CD4-positive, alpha-beta T cell treated with Interleukin-1 beta for 1 hour (primary cell): ENCODE measurements around the gene TMEM244.
"Not testable (repeated sequence)": the region's sequence is repeated elsewhere in the genome, so short reads cannot be mapped to it uniquely, and the experiment has no call there.

Experiments
- DNase-seq, 2 donors: peaks; one replicate each; pipeline ENCODE4 v3.0.0-alpha.2; 2020 to 2022

TMEM244 gene, protein sequence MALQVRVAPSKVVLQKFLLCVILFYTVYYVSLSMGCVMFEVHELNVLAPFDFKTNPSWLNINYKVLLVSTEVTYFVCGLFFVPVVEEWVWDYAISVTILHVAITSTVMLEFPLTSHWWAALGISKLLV

DNA sequence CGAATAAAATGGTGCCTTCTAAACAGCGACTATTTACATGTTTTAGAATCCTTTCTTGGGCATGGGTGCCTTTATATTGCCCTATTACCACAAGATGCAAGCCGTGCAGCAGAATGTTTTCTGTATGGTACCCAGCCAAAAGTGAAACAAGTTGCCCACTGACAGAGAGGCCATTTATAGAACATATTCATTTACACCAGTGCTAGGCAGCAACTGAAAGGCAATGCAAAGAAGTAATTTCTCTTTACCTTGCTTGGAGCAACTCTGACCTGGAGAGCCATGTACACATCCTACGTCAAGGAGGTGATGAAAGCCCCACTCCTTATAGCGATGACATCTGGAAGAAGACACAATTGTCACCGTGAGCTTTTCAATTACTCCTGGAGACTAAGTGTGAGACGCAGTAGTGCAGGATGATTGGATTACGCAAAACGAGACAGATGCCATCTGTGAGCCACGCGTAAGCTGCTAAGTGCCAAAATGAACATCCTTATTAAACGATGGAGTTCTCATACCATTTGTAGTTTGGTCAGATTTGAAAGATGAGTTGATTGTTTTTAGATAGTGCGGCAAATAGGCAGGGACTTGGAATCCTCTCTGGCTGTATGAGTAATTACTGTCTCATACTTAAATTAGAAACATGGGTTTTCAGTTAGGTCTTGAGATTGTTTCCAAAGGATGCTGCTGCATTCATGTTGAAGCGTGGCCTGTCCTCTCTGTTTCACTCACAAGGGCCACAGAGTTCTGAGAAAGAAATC lies at the start of gene TMEM244:
TMEM244 (minus strand) TSS at position 408 of the 758 bp plus-strand sequence; CDS start at position 281, 127 bp downstream.
- DNase-seq = peak in 1 of 2 donors; percentile 45

DNA sequence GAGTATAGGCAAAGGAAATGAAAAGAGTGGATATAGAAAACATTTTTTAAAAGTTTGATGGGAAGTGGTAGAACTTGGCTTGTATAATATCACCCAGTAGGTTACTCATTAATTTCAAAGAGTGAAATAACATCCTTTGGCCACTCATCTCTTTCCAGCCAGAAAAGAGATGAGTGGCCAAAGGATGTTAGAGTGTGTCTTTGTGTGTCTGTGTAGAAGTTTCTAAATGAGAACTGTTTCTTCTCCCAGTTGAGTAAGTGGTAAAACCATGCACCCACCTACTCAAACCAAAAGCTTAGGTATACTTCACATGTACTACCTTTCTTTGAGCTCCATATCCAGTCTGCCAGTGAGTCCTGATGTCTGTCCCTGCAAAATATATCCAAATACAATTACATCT lies 47.7 kb upstream of the TMEM244 start:
- no peak for DNase-seq

DNA sequence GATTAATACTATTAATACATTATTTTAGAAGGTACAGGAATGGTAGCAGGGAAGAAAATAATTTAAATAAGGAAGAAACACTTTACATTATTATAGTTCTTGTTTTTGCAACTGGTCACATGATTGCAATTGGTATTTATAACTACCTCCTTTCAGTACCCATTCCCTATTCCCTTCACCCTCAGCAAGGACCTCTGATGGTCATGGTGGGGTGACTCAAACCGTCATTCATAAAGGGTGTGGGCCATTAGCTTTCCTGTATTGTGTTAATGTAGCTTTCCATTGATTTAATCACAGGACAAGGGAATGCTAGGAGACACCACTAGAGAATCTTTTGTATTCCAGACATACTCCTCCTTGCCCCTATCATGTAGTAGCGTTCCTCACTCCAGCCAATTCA lies 47.2 kb upstream of the TMEM244 start:
- DNase-seq = no peak

DNA sequence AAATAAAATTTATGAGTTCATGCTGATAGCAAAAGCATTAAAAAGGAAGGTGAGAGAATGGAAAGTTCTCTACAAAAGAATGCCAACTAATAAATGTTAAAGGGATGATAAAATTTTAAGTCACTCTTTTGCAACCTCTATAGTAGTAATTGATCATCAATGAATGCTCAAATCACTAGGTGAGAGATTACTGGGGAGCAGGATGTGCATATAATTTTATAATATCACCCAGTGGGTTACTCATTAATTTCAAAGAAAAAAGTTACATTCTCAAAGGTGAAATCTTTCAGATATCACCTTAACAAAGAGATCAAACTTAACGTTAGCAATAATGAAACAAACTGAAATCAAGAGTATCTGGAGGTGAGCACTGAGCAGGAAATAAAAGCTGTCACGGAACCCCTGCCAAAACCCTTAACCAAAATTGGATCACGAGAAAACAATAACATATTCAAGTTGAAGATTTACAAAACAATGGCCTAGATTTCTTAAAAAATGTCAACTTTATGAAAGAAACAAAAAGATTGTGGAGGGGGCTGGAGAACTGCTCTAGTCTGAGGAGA lies 45.5 kb upstream of the TMEM244 start:
- DNase-seq = no peak

DNA sequence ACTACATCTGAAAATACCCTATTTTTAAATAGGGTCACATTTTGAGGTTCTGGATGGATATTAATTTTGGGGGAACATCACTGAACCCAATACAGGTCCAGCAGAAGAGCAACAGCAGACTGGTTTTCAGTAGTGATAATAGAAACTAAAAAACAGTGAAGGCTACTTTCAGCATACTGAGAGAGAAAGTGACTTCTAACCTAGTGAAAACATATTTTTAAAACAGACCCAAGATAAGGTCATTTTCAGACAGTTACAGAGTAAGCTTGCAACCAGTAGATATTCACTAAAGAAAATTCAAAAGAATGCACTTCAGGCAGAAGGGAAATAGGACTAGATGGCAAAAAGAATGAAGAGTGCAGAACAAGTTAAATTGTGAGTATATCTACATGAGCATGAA lies 42.0 kb upstream of the TMEM244 start:
- no peak for DNase-seq

DNA sequence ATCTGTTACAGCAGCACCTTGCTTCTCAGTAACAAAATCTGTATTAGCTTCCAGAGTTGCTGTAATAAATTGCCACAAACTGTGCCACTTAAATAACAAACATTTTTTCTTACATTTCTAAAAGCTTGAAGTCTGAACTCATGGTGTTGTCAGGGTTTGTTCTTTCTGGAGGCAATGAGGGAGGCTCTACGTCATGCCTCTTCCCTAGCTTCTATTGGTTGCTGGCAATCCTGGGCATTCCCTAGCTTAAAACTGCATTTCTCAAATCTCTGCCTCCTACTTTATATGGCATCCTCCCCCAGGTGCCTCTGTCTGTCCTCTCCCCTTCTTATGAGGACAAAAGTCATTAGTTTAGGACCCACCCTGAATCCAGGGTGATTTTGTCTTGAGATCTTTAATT lies 41.6 kb upstream of the TMEM244 start:
- no peak for DNase-seq

DNA sequence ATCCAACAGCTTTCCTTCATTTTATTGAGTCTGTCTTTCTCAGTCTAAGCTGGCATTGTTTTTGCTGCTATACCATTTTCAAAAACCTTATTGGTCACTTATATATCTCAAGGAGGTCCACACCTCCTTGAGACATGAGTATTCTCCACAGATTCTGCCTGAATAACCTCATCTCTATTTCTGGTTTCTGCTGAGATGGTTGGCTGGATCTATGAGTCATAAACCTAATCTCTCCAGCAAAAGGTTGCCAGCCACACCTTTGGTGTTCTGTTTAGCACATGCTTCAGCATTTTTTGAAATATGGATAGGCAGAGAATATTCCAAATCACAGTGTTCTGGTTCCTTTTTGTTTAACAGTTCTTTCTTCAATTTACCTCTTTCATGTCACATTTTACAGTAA lies 40.8 kb upstream of the TMEM244 start:
- no peak for DNase-seq

DNA sequence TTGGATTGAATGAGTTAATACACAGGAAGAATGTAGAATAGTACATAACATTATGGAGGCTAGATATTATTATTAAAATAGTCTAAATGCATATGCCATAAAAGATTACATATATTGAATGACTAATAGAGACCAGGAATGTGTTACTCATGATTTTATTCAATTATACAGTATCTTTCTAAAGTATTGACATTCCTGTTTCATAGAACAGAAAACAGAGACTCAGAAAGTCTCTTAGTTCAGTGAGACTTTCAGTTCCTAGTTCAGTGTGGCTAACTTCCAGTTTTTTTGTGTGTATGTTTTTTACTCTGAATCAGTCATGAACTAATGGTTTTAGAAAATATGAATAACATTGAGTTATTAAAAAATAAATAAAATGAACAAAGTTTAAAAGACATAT lies 34.6 kb upstream of the TMEM244 start:
- no peak for DNase-seq

DNA sequence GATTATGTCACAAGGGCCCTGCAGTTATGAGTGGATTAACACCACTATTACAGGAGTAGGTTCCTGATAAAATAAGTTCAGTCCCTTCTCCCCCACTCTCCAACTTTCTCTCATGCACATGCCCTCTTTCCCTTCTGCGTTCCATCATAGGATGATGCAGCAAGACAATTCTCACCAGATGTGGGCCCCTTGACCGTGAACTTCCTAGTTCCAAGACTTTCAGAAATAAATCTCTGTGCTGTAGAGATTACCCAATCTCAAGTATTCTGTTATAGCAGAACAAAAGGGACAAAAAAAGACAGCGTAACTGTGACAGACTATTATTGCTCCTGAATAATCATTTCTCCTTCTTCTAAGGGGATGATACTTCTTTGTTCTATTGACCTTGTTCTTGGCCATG lies 33.8 kb upstream of the TMEM244 start:
- DNase-seq = no peak

DNA sequence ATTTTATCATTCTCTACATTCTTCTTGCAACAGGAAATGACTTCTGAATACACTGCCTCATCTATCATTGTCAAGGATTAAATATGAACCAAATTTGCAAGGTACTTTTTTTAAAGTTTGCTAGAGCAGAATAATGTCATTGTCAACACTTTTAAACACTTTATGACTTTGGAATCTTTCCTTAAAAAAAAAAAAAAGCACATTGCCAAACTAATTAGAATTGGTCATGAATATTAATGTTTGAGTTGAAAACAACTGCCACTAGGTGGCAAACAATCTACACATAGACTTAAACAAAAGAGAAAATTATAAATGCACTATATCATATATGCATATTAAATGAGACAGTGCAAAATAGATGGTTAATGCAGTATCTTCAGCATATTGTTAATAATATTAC lies 32.5 kb upstream of the TMEM244 start:
- peak in 1 of 2 donors; percentile 38 for DNase-seq

DNA sequence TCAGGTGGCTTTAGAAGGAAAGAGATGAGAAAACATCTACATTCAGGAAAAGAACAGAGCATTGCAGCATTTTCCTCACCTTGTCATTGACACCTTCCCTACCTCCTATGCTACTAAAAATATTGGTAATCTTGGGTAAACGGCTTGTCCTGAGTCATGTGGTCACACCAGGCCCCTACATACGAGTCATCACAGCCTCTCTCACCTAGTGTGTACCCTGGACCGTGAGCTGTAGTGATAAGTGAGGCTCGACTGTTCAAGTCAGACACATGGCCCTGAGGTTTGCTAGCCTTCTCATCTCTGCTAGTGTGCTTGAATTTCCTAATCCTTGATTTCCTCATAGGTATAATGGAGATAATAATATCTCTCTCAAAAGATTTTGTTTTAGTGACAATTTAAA lies 29.6 kb upstream of the TMEM244 start:
- DNase-seq = no peak

DNA sequence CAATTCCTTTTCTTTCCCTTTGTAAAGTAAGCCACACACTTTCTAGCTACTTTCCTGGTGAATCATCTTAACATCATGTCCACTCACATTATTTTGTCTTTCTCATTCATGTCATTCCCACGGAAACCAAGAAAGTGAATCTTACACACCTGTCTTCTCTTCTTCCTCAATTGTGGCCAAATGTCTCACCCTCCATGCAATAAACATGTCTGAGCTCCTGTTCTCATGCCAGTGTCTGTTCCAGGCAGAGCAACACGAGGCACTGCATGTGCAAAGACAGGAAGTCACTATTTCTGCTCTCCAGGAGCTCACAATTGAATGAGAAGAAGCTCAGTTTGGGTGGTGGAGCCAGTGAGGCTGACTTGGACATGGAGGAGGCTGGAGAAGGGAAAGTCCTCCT lies 29.0 kb upstream of the TMEM244 start:
- no peak for DNase-seq

DNA sequence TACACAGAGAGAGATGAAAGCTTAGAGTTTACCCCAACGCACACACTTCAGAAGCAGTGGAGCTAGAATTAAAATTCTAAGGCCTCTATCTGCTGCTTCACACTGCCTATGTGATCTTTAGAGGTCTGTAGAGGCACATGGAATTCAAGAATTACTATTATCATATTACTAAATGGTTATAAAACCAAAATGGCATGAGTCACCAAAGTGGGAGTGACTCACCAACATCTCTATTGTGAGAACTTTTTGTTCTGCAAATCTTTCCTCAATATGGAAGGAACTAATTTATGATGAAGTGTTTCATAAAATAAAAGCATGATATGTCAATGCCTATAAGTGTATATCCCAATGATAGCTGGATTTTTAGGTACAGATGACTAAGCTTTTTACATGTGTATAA lies 28.5 kb upstream of the TMEM244 start:
- no peak for DNase-seq

DNA sequence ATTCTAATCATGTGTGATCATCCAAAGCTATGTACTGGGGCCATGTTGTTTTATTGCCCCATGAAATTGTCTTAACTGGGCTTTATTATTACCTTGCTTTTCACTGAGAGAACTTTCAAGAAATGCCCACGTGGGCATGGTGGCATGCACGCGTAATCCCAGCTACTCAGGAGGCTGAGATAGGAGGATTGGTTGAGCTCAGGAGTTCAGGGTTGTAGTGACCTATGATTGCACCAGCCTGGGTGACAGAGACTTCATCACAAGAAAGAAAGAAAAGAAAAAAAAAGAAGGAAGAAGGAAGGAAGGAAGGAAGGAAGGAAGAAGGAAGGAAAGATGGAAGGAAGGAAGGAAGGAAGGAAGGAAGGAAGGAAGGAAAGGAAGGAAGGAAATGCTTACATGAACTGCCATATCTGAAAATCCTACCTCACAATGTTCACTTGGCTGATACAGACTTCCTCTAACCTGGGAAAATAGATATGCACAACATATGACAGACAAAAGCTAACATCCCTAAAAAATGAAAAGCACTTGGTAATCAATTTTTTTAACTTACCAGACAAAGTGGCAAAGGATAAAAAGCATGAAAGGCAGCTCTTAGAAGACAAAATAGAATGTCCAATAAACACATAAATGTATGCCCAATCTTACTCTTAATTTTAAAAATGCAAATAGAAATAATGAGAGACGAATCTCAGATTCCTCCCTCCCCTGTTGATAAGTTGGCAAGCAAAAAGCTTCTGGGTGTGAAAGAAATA lies 25.5 kb upstream of the TMEM244 start:
- no peak for DNase-seq

DNA sequence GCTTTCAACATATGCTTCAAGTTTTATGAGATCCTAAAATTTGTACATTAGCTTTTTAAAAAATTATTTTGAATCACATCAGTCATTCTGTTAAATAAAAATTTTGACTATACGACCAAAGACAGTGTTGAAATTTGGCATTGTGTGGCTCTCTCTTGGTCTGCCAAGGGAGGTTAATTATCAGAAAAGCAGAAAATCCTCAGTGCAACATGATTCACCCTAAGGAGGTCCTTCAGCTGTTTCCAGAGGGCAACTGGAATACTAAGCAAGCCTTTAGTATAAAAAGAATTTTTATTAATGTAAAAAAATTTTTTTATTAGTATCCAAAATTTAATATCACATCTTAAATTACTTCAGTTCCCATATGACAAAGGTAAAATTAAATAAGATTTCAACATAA lies 23.1 kb upstream of the TMEM244 start:
- no peak for DNase-seq

DNA sequence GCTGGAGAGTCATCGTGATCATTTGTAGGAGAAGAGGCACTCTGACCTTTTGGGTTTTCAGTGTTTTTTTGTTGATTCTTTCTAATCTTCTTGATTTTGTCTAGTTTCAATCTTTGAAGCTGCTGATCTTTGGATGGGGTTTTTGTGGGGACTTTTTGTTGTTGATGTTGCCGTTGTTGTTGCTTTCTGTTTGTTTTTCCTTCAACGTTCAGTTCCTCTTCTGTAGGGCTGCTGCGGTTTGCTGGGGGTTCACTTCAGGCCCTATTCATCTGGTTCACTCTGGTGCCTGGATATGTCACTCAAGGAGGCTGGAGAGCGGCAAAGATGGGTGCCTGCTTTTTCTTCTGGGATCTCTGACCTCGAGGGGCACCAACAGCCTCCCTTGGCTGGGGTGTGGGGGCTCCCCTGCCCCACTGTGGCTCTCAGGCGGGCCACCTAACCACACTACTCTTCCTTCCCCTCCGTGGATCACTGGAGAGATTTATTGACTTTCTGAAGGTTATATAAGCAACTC lies 21.5 kb upstream of the TMEM244 start:
- peak in 1 of 2 donors; percentile 14 for DNase-seq

DNA sequence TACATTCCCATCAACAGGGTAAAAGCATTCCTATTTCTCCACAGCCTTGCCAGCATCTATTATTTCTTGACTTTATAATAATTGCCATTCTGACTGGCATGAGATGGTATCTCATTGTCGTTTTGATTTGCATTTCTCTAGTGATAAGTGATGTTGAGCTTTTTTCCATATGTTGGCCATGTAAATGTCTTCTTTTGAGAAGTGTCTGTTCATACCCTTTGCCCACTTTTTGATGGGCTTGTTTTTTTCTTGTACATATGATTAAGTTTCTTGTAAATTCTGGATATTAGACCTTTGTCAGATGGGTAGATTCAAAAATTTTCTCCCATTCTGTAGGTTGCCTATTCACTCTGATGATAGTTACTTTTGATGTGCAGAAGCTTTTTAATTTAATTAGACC lies 16.8 kb upstream of the TMEM244 start:
- not testable (repeated sequence) for DNase-seq

DNA sequence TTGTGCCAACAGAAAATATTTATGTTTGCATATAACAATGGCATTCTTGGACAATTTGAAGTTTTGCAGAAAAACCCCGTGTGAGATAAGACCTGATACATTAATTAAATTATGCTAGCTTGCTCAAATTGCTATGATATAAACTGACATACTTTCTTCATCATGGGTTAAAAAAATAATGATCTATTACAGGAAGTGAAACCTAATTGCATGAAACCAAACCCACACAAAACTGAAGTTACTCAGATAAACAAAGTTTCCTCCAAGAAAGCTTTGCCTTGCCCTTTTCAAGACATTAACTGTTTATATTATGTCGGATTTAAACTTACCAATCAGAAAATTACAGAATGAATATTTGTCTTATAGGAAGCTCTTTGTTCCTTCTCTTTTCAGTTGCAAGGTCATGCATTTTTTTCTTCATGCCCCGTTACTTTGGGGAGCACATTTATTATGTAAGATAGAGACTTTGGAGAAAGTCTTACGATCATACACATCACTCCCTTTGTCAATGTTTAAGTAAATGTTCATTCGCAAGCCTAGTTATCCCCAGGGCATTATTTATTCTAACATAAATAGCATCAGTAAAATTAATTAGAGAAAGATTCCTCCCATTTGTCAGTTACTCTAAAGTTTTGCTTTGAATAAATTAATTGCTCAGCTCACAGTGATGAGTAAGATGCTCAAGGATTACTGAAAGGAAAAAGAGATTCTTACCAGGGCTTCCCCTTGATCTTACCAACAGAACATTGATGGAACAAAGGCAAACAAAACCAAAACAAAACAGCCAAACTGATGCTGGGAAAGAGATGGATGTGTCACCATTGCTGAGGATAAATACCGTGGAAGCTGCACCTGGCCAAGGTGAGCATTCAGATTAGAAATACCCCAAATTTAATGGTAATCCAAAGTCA lies 14.8 kb upstream of the TMEM244 start:
- peak in 1 of 2 donors; percentile 4 for DNase-seq

DNA sequence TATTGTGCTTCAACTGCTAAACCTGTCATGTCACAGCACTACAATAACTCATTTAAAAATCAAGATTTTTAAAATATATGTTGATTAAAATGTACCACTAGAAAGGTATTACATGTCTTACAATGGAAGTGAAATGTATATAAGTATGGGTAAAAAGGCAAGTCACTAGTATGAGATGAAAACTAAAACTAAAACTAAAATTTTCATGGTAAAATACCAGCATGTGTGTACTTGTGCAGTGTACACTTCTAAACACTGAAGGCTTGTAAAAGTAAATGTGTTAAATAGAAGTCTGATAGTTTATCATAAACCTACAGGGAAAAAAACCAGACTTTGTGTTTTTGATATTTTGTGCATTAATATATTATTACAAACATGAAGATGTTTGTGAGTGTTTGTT lies 13.7 kb upstream of the TMEM244 start:
- DNase-seq = no peak

DNA sequence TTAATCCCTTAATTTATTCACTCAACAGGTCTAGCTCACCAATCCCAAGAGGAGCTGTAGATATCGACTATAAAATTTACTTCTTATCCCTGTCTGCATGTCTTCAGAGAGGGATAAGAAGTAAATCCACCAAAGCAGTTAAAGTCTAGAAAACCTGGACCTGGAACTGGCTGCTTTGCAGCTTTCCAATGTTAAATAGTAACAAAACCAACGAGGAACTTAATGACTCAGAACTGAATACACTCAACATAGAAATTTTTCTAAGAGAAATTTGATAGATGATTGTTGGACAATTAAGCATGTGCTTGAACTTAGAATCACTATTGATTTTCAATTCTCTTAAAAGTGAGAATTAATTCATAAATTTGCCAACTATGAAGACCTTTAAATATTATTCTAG lies 11.5 kb upstream of the TMEM244 start:
- no peak for DNase-seq

DNA sequence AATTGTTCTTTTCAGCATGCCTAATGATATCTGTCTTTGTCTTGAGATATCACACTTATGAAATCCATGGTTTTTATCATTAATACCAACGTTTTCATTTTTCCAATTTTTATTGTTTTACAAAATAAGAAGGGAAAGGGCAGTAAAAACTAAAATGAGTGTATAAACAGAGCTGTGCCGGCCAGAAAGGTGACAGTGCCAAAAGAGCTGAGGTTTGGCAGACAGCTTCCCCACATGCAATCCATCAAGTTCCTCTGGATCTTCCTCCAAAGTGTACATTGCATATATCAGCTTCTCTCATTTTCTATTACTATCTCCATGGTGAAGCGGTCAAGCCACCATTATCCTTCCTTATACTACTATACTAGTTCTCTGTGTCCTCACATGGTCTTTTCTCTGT lies 10.1 kb upstream of the TMEM244 start:
- DNase-seq = no peak

DNA sequence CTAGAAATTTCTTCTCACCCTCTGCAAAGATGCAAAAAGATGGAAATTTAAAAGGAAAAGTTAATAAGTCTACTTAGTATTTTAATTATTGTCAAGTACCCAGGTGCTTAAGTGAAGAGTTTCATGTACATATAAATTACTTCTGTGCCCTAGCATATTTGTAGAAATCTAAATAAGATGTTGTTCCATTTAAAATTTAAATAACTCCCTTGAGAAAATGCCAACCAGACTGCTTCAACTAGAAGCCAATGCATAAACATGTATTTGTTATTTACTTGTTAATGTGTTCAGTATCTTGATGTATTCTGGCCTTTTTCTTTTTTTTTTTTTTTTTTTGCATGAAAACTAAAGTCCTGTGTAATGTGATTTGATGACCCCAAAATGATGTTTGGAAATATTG lies 6.3 kb upstream of the TMEM244 start:
- no peak for DNase-seq

DNA sequence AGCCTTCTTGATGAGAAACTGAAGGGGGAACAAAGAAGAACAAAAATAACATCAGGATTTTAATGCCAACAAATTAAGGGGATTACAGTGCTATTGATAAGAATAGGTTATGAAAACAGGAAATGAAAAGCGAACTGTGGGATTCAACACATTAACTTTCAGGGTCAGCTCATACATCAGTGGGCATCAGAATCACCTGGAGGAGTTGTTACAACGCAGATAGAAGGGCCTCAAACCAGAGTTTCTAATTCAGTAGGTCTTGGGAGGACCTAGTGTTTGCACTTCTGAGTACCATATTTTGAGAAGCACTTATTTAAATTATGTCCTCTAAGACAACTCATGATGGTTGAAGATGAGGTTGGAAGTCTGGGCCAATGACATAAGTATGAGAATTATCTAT lies 5.6 kb upstream of the TMEM244 start:
- no peak for DNase-seq
